HEK293 (cell line): ENCODE results near the gene ERH.

ENCODE experiments used
- CTCF ChIA-PET: fragments of 350-600 bp; formaldehyde crosslinking; extraction: SDS; loops from one replicate; lab custom pipeline; 2021; ENCODE audit warnings: antibody characterized with exemption; lab: Yijun Ruan, JAX
- POLR2A ChIA-PET: fragments of 300-600 bp; formaldehyde crosslinking; extraction: SDS; loops from one replicate; lab custom pipeline; 2020; ENCODE audit warnings: antibody characterized with exemption, inconsistent platforms; lab: Yijun Ruan, JAX
- H3K27ac ChIP-seq: fragments of 200-500 bp; sonication (Bioruptor generic); 2 replicates; pipeline ENCODE4 v1.5.1; 2014; ENCODE audit warnings: low read depth, low read length, control low read depth, inconsistent platforms; ENCODE audit errors: extremely low read depth
- H3K36me3 ChIP-seq, 2 experiments: fragments of 200-500 bp in 1 of 2; sonication (Bioruptor generic) in 1 of 2; 1 replicate in 1 of 2; 2 replicates in 1 of 2; pipeline ENCODE4 v1.5.1; 2014 to 2017; ENCODE audit warnings: inconsistent platforms in 2 of 2, low read length in 2 of 2; ENCODE audit not compliant: control insufficient read depth in 2 of 2, insufficient read depth in 1 of 2
- H3K4me1 ChIP-seq: fragments of 200-500 bp; sonication (Bioruptor generic); 2 replicates; pipeline ENCODE4 v1.5.1; 2014; ENCODE audit warnings: mild to moderate bottlenecking, low read length, inconsistent platforms; ENCODE audit not compliant: control insufficient read depth, insufficient read depth
- H3K4me3 ChIP-seq: 2 replicates; pipeline ENCODE4 v1.5.1; 2011; ENCODE audit warnings: low read depth, mild to moderate bottlenecking, control low read depth, low read length, moderate library complexity
- H3K9me3 ChIP-seq: fragments of 200-500 bp; sonication (Bioruptor generic); 2 replicates; pipeline ENCODE4 v1.5.1; 2014; ENCODE audit warnings: low read depth, low read length, inconsistent platforms; ENCODE audit not compliant: control insufficient read depth, insufficient read depth
- GLI2 ChIP-seq: fragments of 450-650 bp; formaldehyde crosslinking; IDR thresholded peaks from 2 replicates; pipeline ENCODE4; 2017; ENCODE audit warnings: missing biosample characterization, missing genetic modification characterization, low read depth, borderline replicate concordance
- MEIS1 ChIP-seq: sonication (generic); formaldehyde crosslinking; IDR thresholded peaks from 2 replicates; pipeline ENCODE4 v1.8.1; 2022; ENCODE audit warnings: missing genetic modification reagents, mild to moderate bottlenecking, borderline replicate concordance
- PRDM1 ChIP-seq: fragments of 450-650 bp; formaldehyde crosslinking; IDR thresholded peaks from 2 replicates; pipeline ENCODE4; 2016; ENCODE audit warnings: missing biosample characterization, missing genetic modification characterization
- SETDB1 ChIP-seq: IDR thresholded peaks from one replicate; pipeline ENCODE4 v1.6.1; 2017; ENCODE audit warnings: mild to moderate bottlenecking, low read length, moderate library complexity, mixed read lengths; ENCODE audit not compliant: insufficient read length
- ZBTB49 ChIP-seq: fragments of 450-650 bp; formaldehyde crosslinking; IDR thresholded peaks from 2 replicates; pipeline ENCODE4 v1.5.1; 2016; ENCODE audit warnings: missing biosample characterization, missing genetic modification characterization, low read depth
- ZFP37 ChIP-seq: fragments of 450-650 bp; formaldehyde crosslinking; IDR thresholded peaks from 2 replicates; pipeline ENCODE4 v1.5.1; 2016; ENCODE audit warnings: missing biosample characterization, missing genetic modification characterization
- ZIC2 ChIP-seq: fragments of 450-650 bp; formaldehyde crosslinking; IDR thresholded peaks from 2 replicates; pipeline ENCODE4 v1.5.1; 2016; ENCODE audit warnings: missing biosample characterization, missing genetic modification characterization
- ZNF132 ChIP-seq: fragments of 450-650 bp; formaldehyde crosslinking; IDR thresholded peaks from 2 replicates; pipeline ENCODE4 v1.5.1; 2017; ENCODE audit warnings: missing biosample characterization, missing genetic modification characterization, borderline replicate concordance
- ZNF169 ChIP-seq: fragments of 450-650 bp; formaldehyde crosslinking; IDR thresholded peaks from 2 replicates; pipeline ENCODE4 v1.5.1; 2016; ENCODE audit warnings: missing biosample characterization, missing genetic modification characterization
- ZNF2 ChIP-seq: fragments of 450-650 bp; formaldehyde crosslinking; IDR thresholded peaks from 2 replicates; pipeline ENCODE4 v1.5.1; 2016; ENCODE audit warnings: missing biosample characterization, missing genetic modification characterization
- ZNF514 ChIP-seq: fragments of 450-650 bp; formaldehyde crosslinking; IDR thresholded peaks from 2 replicates; pipeline ENCODE4 v1.5.1; 2016; ENCODE audit warnings: missing biosample characterization, missing genetic modification characterization
- ZNF518A ChIP-seq: fragments of 450-650 bp; formaldehyde crosslinking; conservative IDR thresholded peaks from 2 replicates; pipeline ENCODE4 v1.5.1; 2016; ENCODE audit warnings: low read depth, missing biosample characterization, missing genetic modification characterization
- ZNF626 ChIP-seq: fragments of 450-650 bp; sonication (Bioruptor Pico); formaldehyde crosslinking; IDR thresholded peaks from 2 replicates; pipeline ENCODE4 v1.5.1; 2018; ENCODE audit warnings: missing biosample characterization, missing genetic modification characterization, inconsistent platforms
- ZNF777 ChIP-seq: fragments of 450-650 bp; formaldehyde crosslinking; IDR thresholded peaks from 2 replicates; pipeline ENCODE4 v1.5.1; 2017; ENCODE audit warnings: missing biosample characterization, missing genetic modification characterization, borderline replicate concordance
- ZSCAN16 ChIP-seq: fragments of 450-650 bp; formaldehyde crosslinking; IDR thresholded peaks from 2 replicates; pipeline ENCODE4 v1.5.1; 2016; ENCODE audit warnings: missing biosample characterization, missing genetic modification characterization
- TF ChIP-seq, protein P1 (sequence below): fragments of 450-650 bp; formaldehyde crosslinking; IDR thresholded peaks from 2 replicates; pipeline ENCODE4 v1.5.1; 2016; ENCODE audit warnings: missing biosample characterization, missing genetic modification characterization
- TF ChIP-seq, protein P2 (sequence below): fragments of 450-650 bp; formaldehyde crosslinking; IDR thresholded peaks from 2 replicates; pipeline ENCODE4 v1.5.1; 2016; ENCODE audit warnings: missing biosample characterization, missing genetic modification characterization

ERH gene

DNA sequence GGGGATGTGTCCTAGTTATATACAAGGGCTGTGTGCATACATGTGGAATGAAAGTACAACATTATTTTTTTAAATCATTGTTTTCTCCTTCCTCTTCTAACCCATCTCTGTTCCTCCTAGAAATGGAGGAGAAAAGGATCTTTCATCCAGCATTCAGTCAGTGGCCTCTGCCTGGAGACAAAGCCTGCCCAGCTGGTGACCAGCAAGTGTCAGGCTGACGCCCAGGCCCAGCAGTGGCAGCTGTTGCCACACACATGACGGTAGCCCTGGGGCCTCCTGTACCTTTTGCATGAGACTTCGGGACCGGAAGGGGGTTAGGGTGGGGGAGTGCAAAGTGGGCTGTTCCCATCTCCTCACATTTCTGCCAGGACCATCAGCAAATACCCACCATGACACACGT is 46.2 kb downstream of the ERH start:
- TF ChIP-seq ZNF514 (tag by site-specific recombination) (no peak), PRDM1 (no peak), ZNF132 (tag by site-specific recombination) (no peak), ZNF169 (tag by site-specific recombination) (no peak), ZNF2 (tag by site-specific recombination) (no peak), ZSCAN16 (tag by site-specific recombination) (no peak), ZNF626 (tag by site-specific recombination) (no peak), ZNF518A (tag by site-specific recombination) (no peak), SETDB1 (no peak), ZIC2 (no peak), ZBTB49 (tag by site-specific recombination) (no peak), ZFP37 (tag by site-specific recombination) (no peak), ZNF777 (tag by site-specific recombination) (no peak), MEIS1 (CRISPR knock-in tag) (no peak), GLI2 (tag by site-specific recombination) (no peak)
- TF ChIP-seq, protein P1, sequence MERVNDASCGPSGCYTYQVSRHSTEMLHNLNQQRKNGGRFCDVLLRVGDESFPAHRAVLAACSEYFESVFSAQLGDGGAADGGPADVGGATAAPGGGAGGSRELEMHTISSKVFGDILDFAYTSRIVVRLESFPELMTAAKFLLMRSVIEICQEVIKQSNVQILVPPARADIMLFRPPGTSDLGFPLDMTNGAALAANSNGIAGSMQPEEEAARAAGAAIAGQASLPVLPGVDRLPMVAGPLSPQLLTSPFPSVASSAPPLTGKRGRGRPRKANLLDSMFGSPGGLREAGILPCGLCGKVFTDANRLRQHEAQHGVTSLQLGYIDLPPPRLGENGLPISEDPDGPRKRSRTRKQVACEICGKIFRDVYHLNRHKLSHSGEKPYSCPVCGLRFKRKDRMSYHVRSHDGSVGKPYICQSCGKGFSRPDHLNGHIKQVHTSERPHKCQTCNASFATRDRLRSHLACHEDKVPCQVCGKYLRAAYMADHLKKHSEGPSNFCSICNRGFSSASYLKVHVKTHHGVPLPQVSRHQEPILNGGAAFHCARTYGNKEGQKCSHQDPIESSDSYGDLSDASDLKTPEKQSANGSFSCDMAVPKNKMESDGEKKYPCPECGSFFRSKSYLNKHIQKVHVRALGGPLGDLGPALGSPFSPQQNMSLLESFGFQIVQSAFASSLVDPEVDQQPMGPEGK = no peak
- TF ChIP-seq, protein P2, sequence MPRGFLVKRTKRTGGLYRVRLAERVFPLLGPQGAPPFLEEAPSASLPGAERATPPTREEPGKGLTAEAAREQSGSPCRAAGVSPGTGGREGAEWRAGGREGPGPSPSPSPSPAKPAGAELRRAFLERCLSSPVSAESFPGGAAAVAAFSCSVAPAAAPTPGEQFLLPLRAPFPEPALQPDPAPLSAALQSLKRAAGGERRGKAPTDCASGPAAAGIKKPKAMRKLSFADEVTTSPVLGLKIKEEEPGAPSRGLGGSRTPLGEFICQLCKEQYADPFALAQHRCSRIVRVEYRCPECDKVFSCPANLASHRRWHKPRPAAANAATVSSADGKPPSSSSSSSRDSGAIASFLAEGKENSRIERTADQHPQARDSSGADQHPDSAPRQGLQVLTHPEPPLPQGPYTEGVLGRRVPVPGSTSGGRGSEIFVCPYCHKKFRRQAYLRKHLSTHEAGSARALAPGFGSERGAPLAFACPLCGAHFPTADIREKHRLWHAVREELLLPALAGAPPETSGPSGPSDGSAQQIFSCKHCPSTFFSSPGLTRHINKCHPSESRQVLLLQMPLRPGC = no peak
- POLR2A ChIA-PET = no interaction called here
- Histone ChIP-seq H3K9me3 (no peaks in the 10 kb centered on the region), H3K36me3 (peaks cover 0 to 9% of the 10 kb centered on the region in 2 experiments; a peak in 1 of 3 replicates), H3K27ac (no peak overlapping the region), H3K4me1 (no peaks in the 10 kb centered on the region), H3K4me3 (no peak overlapping the region)
- CTCF ChIA-PET = interaction anchor here (1.1 kb wide), 1 partner anchor 109 kb away, joined by 4 read pairs; no protein-coding TSS in a partner anchor
